ENCODE measurements around the gene ATF7IP2. TPM values are rescaled to one million over a fixed set of nuclear protein-coding genes. Genes with fewer than 3 reads are reported as not detected.
"Not testable (repeated sequence)": the region's sequence is repeated elsewhere in the genome, so short reads cannot be mapped to it uniquely, and the experiment has no call there.

Gene ATF7IP2
- total RNA-seq, 3 donors from 2014 or later: 5.0 to 14.5 (median 11.0) TPM

- ATAC-seq: no peak
- no peaks in the 10 kb centered on the region for H3K36me3 ChIP-seq (ENCODE audit: low read depth)
- intact Hi-C loops (cut with DNase I, micrococcal nuclease): no loop called here
- no peak overlapping the region for H3K4me3 ChIP-seq
- TF ChIP-seq, protein P1, sequence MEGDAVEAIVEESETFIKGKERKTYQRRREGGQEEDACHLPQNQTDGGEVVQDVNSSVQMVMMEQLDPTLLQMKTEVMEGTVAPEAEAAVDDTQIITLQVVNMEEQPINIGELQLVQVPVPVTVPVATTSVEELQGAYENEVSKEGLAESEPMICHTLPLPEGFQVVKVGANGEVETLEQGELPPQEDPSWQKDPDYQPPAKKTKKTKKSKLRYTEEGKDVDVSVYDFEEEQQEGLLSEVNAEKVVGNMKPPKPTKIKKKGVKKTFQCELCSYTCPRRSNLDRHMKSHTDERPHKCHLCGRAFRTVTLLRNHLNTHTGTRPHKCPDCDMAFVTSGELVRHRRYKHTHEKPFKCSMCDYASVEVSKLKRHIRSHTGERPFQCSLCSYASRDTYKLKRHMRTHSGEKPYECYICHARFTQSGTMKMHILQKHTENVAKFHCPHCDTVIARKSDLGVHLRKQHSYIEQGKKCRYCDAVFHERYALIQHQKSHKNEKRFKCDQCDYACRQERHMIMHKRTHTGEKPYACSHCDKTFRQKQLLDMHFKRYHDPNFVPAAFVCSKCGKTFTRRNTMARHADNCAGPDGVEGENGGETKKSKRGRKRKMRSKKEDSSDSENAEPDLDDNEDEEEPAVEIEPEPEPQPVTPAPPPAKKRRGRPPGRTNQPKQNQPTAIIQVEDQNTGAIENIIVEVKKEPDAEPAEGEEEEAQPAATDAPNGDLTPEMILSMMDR (IDR thresholded peaks at IDR 0.05): no peak
- no peak for DNase-seq
- no peaks in the 10 kb centered on the region for H3K4me1 ChIP-seq (ENCODE audit: low read depth)
- H3K9me3 ChIP-seq: peaks cover 78% of the 10 kb centered on the region
Measured at GRCh38 chr16:10408824-10409381, 23.0 kb downstream of the ATF7IP2 start.

DNA sequence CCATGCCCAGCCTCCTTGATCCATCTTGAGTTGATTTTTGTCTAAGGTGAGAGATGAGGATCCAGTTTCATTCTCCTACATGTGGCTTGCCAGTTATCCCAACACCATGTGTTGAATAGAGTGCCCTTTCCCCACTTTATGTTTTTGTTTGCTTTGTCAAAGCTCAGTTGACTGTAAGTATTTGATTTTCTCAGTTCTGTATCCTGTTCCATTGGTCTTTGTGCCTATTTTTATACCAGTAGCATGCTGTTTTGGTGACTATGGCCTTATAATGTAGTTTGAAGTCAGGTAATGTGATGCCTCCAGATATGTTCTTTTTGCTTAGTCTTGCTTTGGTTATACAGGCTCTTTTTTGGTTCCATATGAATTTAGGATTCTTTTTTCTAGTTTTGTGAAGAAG, 23.9 kb downstream of the ATF7IP2 start:
- H3K9me3 ChIP-seq: peaks cover 83% of the 10 kb centered on the region
- H3K36me3 ChIP-seq (ENCODE audit: low read depth); ATAC-seq; H3K4me3 ChIP-seq; H3K4me1 ChIP-seq (ENCODE audit: low read depth); intact Hi-C loops (cut with DNase I, micrococcal nuclease); DNase-seq: not testable (repeated sequence)

- Histone ChIP-seq H3K4me1 (ENCODE audit: low read depth) (no peaks in the 10 kb centered on the region), H3K9me3 (peaks cover 88% of the 10 kb centered on the region), H3K36me3 (ENCODE audit: low read depth) (no peaks in the 10 kb centered on the region), H3K4me3 (no peak overlapping the region)
- intact Hi-C loops (cut with DNase I, micrococcal nuclease): no loop called here
- TF ChIP-seq, protein P1 (IDR thresholded peaks at IDR 0.05): no peak
- no peak for ATAC-seq
- no peak for DNase-seq
Measured at GRCh38 chr16:10410469-10410868, 24.6 kb downstream of the ATF7IP2 start.

- H3K9me3 ChIP-seq: peaks cover 91% of the 10 kb centered on the region
- no peaks in the 10 kb centered on the region for H3K36me3 ChIP-seq (ENCODE audit: low read depth)
- intact Hi-C loops (cut with DNase I, micrococcal nuclease): no loop called here
- H3K4me1 ChIP-seq (ENCODE audit: low read depth): no peaks in the 10 kb centered on the region
- DNase-seq: no peak
- no peak for ATAC-seq
- no peak overlapping the region for H3K4me3 ChIP-seq
- TF ChIP-seq, protein P1 (IDR thresholded peaks at IDR 0.05): no peak
Measured at GRCh38 chr16:10412935-10413601, 27.2 kb downstream of the ATF7IP2 start.

- peaks cover 61% of the 10 kb centered on the region for H3K9me3 ChIP-seq
- H3K4me1 ChIP-seq (ENCODE audit: low read depth); H3K36me3 ChIP-seq (ENCODE audit: low read depth); DNase-seq; ATAC-seq; H3K4me3 ChIP-seq; intact Hi-C loops (cut with DNase I, micrococcal nuclease): not testable (repeated sequence)
Measured at GRCh38 chr16:10418204-10418603, 32.3 kb downstream of the ATF7IP2 start.

DNA sequence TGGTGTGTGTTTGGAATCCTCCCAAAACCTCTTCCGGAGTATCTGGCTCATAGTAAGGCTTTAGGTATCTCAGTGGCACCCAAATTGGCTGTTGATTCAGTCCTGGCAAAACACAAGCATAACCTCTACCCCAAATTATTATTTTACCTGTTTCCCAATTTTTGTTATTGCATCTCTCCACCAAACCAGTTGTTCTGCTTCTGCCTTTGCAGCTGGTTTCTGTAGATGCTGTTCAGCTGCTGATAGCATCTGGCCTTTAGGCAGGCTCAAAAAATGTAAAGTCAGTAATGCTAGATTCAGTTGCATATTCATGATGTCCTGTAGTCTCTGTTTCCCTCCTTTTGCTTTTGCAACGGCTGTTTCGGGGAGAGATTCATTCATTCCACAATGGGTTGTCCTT, 33.8 kb downstream of the ATF7IP2 start:
- H3K4me3 ChIP-seq: no peak overlapping the region
- intact Hi-C loops (cut with DNase I, micrococcal nuclease): no loop called here
- TF ChIP-seq, protein P1 (IDR thresholded peaks at IDR 0.05): no peak
- peaks cover 51% of the 10 kb centered on the region for H3K9me3 ChIP-seq
- no peaks in the 10 kb centered on the region for H3K4me1 ChIP-seq (ENCODE audit: low read depth)
- ATAC-seq (no peak), DNase-seq (no peak)
- no peaks in the 10 kb centered on the region for H3K36me3 ChIP-seq (ENCODE audit: low read depth)

All from mucosa of descending colon (tissue), 3 donors.